Stimulated activated CD8-positive, alpha-beta memory T cell treated with anti-CD3 and anti-CD28 coated beads, Interleukin-4, amount 100 ng/mL, for 24 hours (primary cell): ENCODE results near the gene UBE2I.
"Not testable (repeated sequence)": the region's sequence is repeated elsewhere in the genome, so short reads cannot be mapped to it uniquely, and the experiment has no call there.

Experiments used
- DNase-seq: peaks from one replicate; pipeline ENCODE4 v3.0.0-alpha.2; 2020; ENCODE audit warnings: low read depth

Gene UBE2I

DNA sequence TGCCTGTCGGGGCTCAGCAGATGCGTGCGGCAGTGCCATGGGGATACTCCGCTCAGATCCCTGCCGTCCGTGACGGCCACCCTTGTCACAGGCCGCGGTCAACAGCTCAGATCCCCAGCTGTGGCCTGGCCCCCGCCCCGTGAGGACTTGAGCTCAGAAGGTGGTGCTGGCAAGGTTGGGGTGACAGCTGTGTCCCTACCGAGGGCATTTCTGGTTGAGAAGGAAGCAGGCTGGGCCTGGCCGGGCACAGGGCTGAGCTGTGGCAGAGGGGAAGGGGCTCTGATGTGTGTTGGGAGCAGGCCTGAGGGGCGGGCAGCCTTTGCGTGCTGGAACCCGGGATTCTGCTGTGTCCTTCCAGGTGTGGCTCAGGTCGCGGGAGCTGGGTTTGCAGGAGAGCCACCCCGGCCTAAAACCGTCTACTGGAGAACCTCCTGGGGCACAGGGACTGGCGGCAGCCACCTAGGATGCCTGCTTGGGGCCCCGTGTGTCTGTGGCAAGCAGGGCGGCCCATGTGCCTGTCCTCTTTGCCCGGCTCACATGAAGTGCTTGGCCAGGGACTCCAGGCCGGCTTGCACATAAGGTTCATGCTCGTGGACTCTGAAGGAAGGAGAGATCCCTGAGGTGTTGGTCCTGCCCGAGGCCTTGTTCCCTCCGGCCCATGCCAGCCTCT is 5.1 kb downstream of the UBE2I start:
- DNase-seq, result no peak

DNA sequence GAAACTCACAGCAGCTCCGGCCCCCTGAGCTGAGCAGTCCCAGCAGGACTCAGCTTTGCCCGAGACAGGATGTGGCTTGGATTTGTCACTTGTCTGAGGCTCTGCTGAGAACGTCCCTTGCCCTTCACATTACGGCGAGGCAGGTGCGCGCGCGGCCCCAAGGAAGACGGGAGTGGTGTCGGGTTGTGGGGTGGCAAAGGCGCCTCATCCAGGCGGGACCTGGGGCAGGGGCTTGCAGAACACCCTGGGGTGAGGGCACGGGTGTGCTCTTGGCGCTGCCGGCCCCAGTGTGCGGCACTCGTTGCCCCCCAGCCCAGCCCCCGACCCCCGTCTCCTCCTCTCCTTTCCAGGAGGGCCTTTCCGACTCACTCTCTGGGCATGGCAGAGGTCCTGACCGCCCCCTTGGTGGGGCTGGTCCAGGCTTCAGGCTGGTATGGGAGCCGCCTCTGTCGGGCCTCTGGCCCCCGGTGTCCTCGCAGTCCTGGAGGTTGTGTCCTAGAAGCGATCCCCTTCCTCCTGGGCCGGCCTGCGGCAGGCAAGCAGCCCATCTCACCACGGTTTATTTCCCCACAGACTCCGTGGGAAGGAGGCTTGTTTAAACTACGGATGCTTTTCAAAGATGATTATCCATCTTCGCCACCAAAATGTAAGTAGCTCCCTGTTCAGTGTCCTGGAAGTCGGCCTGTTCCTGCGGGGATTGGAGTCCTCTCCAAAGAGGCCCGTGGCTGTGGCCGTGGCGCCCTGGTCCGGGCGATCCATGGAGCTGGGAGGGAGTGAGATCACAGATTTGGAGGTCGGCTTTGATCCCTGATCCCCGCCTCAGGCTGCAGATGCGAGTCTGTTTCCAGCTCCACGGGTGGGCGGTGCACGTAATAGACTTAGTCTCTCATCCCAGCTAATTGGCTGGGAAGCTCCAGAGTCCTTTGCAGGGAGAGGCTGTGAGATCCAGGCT is 5.9 kb downstream of the UBE2I start:
- DNase-seq, result no peak

DNA sequence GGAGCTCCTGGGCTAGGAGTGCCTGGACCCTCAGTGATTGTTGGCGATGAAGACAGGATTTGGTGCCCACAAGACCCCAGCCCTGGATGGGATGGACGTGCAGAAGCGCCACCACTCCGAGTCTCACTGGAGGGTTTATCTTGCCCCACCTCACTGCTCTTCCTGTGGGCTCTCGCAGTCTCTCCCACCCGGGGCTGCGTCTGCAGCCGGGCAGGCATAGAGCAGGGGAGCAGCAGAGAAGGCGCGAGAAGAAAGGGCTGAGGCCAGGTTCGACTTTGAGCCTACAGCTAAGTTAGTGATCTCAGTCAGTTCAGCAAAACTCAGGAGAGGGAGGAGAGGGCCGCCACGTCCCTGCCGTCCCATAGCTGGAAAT is 6.6 kb downstream of the UBE2I start:
- no peak for DNase-seq

DNA sequence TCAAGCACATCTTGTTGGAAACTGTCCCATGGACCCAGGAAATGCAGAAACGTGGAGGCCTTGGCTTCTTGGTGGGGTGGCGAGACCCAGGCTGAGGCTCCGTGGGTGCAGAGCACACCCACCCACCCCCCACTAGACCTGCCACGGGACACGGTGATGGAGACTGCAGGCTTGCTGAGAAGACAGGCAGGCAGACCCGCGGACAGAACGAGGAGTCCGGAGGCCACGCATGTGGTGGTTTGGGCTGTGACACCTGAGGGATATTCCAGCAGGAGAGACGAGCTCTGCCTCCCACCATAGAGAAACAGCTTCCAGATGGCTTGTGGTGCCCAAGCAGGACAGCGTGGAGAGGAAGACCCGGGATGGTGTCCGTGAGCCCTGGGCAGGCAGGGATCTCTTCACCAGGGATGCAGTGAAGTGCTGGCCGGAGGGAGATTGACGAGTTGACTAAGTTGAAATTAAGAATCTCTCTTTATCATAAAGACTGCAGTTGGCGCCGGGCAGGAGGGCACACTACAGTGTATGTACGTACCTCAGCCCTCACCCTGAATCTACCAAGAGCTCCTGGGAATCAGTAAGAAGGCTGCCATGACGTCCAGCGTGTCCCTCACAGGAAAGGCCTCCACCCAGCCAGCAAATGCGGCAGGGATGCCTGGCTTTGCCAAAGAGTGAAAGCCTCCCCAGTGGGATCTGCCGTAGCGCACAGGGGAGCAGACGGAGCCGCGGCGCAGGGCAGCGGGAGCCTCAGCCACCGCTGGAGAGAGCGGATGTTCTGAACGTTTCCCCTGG is 8.2 kb downstream of the UBE2I start:
- DNase-seq, result no peak

DNA sequence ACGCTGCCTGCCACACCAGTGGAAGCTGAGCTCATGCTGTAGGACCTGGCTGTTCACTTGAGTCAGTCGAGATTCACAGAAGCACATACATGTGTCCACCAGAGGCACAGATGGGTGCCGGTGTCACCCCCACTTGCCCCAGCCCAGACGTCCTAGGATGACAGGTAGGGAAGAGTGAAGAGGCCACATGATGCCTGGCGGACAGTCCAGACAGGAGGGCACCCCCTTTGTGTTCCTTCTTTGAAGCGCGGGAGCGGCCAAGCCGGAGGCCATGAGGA is 8.8 kb downstream of the UBE2I start:
- DNase-seq, result no peak

DNA sequence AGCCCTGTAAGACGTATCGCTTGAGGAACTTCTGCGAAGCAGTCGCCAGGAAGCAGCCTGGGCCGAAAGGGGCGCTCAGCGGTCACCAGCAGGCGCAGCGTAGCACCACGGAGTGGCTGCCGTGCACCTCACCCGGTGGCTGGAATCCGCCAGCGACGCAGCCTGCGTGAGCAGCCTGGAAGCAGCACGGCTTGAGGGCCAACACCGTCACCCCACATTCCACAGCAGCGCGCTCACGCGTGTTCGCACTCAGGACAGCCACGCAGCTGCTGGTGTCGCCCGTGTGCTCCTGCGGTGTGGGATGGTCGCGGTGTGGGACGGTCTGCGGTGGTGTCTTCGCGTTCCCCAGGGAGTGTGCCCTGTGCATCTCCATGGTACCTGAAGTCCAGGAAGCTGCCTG is 9.6 kb downstream of the UBE2I start:
- no peak for DNase-seq

DNA sequence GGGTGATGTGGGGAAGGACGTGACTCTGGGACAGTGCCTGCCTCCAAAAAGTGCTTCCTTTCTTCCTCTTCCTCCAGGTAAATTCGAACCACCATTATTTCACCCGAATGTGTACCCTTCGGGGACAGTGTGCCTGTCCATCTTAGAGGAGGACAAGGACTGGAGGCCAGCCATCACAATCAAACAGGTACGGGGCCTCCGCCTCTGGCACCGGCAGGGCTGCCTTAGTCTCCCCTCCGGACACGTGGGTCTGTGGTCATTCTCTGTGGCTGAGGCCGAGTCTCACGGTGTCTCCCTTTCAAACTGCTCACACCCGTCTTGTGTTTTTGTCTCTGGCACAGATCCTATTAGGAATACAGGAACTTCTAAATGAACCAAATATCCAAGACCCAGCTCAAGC is 10.7 kb downstream of the UBE2I start:
- DNase-seq, result no peak

DNA sequence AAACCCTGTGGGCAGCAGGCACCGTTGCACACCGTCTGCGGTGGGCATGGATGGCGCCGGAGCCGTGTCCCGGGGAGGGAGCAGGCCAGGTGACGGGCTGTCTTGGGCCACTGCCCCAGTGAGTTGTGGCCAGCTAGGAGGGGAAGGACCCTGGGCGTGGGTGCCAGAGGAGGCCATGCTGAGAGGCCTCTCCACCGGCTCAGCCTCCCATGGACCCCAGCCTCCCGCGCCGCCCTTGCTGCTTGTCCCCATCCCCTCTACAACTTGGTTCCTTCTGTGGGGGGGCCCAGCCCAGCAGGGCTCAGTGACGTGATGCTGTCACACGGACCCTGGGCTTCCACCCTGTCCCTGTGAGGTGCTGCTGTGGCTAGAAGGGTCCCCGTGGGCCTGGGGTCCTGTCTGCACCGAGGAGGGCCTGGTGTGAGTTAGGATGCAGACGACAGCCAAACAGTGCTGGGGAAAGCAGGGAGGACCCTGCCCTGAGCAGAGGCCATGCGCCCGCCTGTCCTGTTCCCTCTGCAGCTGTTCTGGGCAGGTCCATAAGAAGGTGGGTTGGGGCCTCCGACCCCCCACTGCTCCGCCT is 11.3 kb downstream of the UBE2I start:
- DNase-seq, result no peak

DNA sequence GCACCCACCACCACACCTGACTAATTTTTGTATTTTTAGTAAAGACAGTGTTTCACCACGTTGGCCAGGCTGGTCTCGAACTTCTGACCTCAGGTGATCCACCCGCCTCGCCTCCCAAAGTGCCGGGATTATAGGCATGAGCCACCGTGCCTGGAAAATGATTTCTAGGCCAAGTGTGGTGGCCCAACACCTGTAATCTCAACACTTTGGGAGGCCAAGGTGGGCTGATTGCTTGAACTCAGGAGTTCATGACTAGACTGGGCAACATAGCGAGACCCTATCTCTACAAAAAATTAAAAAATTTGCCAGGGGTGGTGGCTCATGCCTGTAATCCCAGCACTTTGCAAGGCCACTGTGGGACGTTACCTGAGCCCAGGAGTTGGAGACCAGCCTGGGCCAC is 13.0 kb downstream of the UBE2I start:
- DNase-seq, result no peak

DNA sequence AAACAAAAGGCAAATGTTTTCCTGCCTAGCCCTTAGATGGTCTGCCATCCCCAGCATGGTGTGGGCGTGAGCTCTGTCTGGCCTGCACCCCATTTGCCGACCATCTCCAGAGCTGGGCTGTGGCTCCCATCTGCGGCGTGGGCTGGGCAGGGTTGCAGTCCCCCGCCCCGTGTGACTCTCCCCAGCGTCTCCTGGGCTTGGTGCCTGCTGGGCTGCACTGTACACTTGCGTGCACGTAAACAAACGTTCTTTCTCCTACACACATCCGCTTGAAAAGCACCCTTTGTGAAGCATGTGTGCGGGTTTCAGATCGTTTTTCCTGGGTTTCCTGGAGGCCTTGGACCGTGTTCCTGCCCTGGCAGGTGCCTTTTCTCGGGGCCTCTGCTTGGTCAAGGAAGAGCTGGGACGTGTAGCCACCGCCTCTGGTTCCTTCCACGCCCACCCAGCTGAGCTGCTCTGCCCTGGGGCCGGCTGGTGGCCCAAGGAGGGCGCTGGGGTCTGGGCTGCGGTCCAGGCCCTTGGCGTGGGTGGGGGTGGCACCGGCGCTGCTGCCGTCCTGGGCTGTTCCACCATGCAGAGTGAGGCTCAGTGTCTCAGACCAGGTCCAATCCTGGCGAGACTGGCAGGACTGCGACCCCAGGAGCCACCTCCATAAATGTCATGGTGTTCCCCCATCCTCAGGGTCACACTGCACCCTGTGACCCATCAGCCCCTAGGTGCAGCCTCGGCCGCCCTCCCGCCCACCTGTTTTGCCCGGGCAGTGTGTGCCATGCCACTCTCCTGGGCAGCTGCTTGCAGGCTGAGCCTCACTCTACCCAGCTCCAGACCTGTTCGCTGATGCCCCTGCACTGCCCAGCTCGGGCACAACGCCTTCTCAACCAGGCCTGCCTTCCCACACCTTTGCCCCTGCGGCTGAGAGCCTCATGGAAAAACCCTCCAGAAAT is 14.1 kb downstream of the UBE2I start:
- DNase-seq, result no peak

DNA sequence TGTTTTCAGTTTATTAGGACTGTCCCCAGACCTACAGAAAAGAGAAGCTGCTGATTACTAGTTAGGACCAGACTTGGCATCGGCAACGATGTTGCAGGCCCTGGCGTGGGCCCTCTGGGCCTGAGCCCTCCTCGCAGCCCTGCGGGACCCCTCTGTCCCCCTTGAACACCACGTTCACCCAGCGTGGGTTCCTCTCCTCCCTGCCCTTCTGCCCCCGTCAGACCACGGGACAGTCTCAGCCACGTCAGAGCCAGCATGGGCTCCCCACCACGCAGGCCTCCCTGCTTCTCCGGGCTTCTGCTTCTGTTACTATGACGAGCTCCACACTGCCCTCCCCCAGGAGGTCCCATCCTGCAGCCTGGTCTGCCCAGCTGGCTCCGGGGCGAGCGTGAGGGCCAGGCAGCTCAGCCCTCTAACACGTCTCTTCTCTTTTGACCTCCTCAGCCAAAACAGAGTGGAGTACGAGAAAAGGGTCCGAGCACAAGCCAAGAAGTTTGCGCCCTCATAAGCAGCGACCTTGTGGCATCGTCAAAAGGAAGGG is 14.9 kb downstream of the UBE2I start:
- no peak for DNase-seq

DNA sequence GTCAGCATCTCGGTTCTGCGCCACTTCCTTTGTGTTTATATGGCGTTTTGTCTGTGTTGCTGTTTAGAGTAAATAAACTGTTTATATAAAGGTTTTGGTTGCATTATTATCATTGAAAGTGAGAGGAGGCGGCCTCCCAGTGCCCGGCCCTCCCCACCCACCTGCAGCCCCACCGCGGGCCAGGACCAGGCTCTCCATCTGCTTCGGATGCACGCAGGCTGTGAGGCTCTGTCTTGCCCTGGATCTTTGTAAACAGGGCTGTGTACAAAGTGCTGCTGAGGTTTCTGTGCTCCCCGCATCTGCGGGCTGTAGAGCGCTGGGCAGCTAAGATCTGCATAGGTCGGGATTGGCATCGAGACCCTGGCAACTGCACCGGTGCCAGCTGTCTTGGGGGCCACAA is 15.8 kb downstream of the UBE2I start:
- no peak for DNase-seq

DNA sequence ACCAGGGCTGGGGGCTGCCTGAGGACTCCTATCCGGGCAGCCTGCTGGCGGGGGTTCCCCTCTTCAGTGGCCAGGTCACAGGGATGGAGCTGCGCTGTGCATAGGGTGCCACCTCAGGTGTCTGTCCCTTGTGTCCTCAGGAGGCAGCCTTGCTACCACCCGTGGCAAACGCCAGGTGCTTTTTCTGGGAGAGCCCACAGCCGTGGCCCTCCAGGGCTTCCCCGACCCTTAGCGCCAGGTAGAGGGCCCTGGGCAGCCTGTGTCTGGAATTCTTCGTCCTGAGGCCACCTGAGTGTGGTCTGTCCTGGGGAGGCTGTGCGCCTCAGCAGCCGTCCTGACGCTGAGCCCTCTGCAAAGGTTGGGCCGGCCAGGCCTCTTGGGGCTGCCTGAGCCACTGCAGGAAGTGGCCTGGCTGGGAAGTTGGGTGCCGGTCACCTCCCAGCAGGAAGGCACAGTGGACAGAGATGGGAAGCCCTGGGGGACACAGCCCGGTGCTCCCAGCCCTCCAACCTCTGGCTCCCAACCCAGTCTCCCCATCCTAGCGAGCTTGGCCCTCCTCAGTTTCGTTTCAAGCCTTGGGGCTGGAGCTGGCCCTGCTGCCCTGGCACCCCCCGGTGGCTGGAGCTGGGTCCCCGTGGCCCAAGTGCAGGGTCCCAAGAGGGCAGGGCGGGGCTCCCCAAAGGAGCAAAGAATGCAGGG is 16.4 kb downstream of the UBE2I start:
- no peak for DNase-seq

DNA sequence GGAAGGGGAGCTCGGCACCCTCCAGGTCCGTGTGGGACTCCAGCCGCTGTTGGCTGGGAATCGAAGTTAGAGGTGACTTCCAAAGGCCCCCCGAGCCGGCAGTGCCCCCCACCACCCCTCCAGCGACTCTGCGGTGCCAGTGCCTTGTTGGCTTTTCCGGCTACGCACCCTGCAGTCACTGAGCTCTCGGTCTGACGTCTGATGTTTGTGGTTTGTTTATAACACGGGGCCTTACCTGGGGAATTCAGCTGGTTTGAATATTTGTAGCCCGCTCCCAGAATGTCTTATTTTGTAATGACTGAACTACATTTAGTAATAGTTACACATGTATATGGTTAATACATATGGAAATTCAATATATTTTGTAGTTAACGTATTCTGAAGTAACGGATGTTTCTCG is 17.0 kb downstream of the UBE2I start:
- DNase-seq, result no peak

DNA sequence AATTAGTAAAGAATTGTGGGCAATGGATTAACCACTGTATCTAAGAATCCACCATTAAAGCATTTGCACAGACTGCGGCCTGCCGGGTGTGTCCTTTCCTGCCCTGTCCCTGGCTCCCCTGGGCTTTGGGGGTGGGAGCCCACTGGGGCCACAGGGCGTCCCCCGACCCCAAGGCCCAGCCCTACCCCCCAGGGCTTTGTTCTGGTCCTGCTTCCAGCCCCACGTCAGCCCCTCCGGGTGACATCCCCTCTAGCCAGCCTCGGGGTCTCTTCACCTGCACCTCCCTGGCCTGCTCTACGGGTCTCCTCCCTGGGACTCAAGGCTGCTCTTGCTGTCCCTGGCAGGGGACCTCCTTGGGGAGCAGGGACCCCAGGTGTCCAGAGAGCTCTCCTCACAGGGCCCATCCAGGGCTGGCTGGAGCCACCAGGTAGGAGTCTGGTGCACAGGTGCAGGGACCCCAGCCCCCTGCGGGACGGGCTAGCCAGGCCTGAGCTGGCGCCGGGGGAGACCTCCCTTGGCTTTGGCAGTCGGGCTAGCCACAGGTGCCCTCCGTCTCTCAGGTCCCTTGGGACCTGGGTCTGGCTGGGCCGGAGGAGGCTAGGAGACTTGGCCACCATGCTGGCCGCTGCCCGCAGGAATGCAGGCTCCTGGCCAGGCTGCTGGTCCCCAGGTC is 17.6 kb downstream of the UBE2I start:
- DNase-seq, result no peak

DNA sequence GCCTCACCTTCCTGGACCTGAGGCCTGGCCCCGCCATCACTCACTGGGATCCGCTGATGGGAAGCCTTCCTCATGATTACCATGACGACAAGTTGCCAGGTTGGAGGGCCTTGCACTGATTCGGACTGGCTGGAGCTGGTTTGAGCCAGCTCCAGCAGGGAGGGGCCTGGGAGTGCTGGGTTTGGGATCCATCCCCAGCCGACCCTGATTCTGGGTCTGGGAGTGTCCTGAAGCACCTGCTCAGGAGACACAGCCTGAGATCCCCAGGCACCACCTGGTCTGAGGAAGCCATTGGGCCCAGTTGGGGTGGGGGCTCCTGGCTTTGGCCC is 18.1 kb downstream of the UBE2I start:
- DNase-seq, result no peak

DNA sequence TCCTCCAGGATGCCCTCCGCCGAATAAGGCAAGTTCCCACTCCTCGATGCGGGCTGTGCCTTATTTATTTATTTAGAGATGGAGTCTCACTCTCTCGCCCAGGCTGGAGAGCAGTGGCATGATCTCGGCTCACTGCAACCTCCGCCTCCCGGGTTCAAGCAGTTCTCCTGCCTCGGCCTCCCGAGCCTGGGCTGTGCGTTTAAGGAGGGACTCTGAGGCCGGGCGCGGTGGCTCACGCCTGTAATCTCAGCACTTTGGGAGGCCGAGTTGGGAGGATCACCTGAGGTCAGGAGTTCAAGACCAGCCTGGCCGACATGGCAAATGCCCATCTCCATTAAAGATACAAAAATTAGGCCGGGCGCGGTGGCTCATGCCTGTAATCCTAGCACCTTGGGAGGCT is 18.7 kb downstream of the UBE2I start:
- not testable (repeated sequence) for DNase-seq

DNA sequence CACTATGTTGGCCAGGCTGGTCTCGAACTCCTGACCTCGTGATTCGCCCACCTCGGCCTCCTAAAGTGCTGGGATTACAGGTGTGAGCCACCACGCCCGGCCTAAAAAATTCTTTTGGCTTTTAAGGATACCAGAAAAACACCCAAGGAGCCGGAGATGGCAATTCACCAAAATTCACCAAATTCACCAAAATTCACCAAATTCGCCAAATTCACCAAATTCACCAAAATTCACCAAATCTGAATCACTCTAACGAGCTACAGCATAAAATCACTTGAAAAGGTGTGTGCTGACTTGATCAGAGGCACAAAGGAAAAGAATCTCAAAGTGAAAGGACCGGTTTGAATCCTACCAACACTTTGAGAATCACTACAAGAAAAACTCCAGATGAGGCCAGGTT is 19.5 kb downstream of the UBE2I start:
- not testable (repeated sequence) for DNase-seq

DNA sequence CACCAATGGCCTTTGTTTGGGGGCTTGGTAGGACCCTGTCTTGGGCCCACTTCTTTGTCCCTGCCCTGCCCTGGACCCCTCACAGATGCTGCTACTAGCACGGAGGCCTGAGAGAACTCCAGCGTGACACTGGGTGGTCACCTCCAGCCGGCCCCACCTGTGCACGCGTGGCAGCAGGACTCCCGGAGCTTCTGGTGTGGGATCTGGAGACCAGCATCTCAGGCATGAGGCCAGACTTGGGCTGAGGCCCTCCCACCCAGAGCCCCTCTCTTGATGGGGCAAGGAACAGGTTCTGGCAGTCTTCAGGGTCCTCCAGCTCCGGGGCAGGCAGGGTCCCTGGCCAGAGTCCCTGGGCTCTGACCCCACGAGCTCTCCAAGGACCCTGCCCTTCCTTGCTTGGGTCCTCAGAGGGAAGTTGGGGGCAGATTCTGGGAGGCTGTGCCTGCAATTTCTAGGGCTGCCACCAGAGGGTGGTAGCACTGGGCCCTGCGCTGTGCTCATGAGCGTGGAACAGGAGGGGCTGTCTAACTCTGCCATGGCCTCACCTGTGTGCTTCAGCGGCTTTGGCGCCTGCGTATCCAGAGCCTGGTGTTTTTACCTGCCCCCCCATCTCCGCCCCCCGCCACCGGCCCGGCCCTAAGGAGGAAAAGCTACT is 21.0 kb downstream of the UBE2I start:
- DNase-seq, result no peak
